PFSK-1 (cell line): ENCODE measurements around the gene NRDC.

Experiments
- REST ChIP-seq, 2 experiments: IDR thresholded peaks; 2 replicates each; pipeline versions ENCODE4 v1.6.1 to v1.8.0; 2011 to 2012; ENCODE audit warnings: low read depth in 2 of 2, low read length in 2 of 2, control low read depth in 1 of 2, inconsistent platforms in 1 of 2, mild to moderate bottlenecking in 1 of 2, moderate library complexity in 1 of 2; ENCODE audit not compliant: insufficient read depth in 1 of 2
- SIN3A ChIP-seq: IDR thresholded peaks from 2 replicates; pipeline ENCODE4 v1.6.1; 2012; ENCODE audit warnings: mild to moderate bottlenecking, low read length, moderate library complexity, borderline replicate concordance; ENCODE audit not compliant: insufficient read depth
- TAF1 ChIP-seq: IDR thresholded peaks from 2 replicates; pipeline ENCODE4 v1.6.1; 2012; ENCODE audit warnings: low read length, control low read depth, borderline replicate concordance; ENCODE audit not compliant: insufficient read depth

DNA sequence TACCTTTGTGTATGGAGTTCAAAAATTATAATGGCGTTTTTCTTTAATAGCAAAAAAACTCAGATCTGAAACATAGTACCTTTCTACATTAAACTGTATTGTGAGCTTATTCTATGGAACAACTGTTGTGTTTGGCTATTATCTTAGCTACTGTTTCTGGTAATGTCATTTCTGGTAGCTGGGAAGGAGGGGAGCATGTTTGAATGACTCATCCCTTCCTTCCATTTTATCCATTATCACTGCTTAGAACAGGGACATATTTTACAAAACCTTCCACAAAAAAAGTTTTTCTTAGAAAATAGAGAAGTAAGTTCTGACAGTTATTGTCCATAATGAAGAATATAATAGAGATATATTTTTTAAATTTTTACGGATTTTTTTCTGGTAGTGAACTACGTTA lies 128.3 kb downstream of the NRDC start:
- TF ChIP-seq TAF1 (no peak), SIN3A (no peak), REST (IDR thresholded peaks at IDR 0.05; ENCODE audit: insufficient read depth in 1 of 2, low read depth in 2 of 2, low read length in 2 of 2) (no peak)
